Omental fat pad (tissue), 4 donors: ENCODE results near the gene IL17RD. TPM values are rescaled to one million over a fixed set of nuclear protein-coding genes. Genes with fewer than 3 reads are reported as not detected.

Experiments used
- ATAC-seq: fragments of 150-250 bp; one replicate; pipeline ENCODE4 v1.9.1; 2016; ENCODE audit warnings: mild to moderate bottlenecking, moderate library complexity; ENCODE audit not compliant: low FRiP score
- DNase-seq: peaks from one replicate; pipeline ENCODE4 v3.0.0-alpha.2; 2019; ENCODE audit warnings: low spot score
- total RNA-seq, 4 donors: library from RNA; depleted of rRNA; stranded (reverse); fragments of >200 nt; gene quantifications; one replicate each; pipeline ENCODE4 v1.1.0, GENCODE V29; 2016
- TF ChIP-seq, protein P1 (sequence below), 3 donors: fragments of 450-650 bp; IDR thresholded peaks; one replicate each; pipeline ENCODE4 v1.5.1; 2016 to 2017; ENCODE audit warnings: antibody characterized with exemption in 3 of 3, mild to moderate bottlenecking in 3 of 3, moderate library complexity in 2 of 3

IL17RD gene
- 10 to 100 TPM in 1 of 4 donors, 1 to 10 TPM in 3; 4.9 to 13.2 (median 6.6) TPM for total RNA-seq

DNA sequence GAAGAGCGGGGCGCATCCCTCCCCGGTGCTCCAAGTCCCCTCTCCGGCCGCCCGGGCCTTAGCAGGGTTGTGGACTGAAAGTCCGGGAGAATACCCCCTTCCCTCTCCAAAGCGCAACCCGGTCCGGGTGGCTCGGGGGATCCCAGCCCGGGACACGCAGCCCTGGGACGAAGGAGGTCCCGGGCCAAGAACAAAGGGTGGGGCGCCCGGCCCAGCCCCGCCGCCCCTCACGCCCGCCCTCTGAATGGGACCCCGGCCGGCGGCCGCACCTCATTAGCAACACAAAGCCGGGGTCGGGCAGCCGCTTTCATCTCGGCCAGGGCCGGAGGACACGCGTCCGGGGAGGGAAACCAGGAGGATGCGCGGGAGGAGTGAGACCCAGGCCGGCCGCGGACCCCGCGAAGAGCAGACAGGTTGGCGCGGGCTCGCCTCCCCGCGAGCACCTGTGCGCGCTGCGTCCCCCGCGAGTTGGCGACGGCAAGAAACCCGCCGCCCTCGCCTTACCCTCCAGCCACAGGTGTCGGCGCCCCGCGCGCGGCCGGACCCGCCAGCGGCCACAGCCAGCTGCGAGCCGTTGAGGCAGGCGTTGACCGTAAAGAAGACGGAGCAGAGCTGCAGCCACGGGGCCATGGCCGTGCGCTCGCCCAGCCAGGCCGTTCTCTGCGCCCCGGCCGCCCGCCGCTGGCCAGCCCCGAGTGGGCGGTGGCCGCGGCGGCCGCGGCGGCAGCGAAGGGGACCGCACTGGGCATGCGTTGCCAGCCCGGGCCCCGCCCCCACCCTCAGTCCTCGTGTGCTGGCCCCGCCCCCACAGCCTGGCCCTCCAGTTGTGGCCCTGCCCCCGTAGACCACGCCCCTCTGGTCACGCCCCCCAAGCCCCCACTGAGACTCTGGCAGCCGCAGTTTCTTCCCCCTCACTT, at the start of gene IL17RD:
TSS of gene IL17RD (minus strand) at position 697 of the 917 bp plus-strand sequence. CDS start at position 630, 67 bp downstream.
- DNase-seq (peak; percentile 58), ATAC-seq (peak; percentile 83)
- TF ChIP-seq, protein P1, sequence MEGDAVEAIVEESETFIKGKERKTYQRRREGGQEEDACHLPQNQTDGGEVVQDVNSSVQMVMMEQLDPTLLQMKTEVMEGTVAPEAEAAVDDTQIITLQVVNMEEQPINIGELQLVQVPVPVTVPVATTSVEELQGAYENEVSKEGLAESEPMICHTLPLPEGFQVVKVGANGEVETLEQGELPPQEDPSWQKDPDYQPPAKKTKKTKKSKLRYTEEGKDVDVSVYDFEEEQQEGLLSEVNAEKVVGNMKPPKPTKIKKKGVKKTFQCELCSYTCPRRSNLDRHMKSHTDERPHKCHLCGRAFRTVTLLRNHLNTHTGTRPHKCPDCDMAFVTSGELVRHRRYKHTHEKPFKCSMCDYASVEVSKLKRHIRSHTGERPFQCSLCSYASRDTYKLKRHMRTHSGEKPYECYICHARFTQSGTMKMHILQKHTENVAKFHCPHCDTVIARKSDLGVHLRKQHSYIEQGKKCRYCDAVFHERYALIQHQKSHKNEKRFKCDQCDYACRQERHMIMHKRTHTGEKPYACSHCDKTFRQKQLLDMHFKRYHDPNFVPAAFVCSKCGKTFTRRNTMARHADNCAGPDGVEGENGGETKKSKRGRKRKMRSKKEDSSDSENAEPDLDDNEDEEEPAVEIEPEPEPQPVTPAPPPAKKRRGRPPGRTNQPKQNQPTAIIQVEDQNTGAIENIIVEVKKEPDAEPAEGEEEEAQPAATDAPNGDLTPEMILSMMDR (IDR thresholded peaks at IDR 0.05): no peak

DNA sequence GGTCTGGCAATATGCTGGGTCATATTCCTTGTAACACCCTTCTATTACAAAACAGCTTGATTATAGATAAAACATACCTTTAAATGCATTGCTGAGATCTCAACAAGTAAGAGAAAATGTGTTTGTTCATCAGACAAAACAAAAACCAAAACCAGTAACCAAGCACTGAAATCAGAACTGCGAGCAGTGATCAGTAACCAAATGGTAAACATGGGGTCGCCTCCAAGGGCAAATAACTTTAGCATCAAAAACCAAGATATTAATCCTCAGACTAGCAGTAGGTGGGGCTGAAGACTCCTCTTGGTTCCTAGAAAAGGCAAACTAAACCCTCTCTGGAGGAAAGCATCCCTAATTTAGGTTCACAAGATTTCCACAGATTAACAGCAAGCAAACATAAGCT, 41.3 kb upstream of the IL17RD start:
- DNase-seq: no peak
- no peak for ATAC-seq
- TF ChIP-seq, protein P1 (IDR thresholded peaks at IDR 0.05): no peak

DNA sequence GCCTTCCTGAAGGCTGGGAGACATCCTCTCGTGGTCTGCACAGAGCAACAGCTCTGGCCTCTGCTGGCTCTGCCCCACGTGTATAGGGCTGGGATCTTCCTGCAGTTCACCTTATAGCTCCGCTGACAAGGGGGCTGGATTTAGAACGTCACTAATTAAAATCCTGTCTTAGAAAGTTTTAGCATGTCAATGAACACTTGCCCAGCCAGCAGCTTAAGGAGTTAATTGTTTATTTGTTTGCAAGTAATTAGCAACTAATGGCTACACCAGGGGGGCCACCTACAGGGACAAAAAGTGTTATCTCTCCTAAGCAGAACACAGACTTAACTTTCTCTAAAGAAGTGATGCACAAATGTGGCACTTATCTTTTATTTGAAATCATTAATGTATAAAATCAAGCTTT, 34.7 kb upstream of the IL17RD start, which contains the start of gene HESX1:
TSS of gene HESX1 (minus strand) at position 84 of the 403 bp plus-strand sequence. CDS start at position 24, 60 bp downstream.
- ATAC-seq (no peak), DNase-seq (no peak)
- TF ChIP-seq, protein P1 (IDR thresholded peaks at IDR 0.05): no peak

DNA sequence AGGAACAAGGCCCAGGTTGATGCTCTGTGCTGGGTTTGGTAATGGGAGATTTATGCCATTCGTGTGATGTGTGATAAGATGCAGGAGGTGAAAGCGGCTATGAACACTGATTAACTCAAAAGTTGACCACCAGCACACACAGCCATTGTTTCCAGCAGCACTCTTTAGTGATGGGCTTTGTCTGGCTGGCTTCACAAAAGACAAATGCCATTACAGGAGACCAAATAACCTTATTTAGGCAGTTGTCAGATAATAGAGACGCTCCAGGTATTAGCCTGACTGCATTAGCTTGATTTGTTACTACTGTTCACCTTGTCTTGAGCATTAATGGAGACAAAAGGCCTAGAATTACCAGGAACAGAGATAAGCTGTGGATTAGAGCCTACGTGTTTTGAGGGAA, 29.5 kb upstream of the IL17RD start:
- TF ChIP-seq, protein P1 (IDR thresholded peaks at IDR 0.05): no peak
- DNase-seq: no peak
- ATAC-seq: no peak

DNA sequence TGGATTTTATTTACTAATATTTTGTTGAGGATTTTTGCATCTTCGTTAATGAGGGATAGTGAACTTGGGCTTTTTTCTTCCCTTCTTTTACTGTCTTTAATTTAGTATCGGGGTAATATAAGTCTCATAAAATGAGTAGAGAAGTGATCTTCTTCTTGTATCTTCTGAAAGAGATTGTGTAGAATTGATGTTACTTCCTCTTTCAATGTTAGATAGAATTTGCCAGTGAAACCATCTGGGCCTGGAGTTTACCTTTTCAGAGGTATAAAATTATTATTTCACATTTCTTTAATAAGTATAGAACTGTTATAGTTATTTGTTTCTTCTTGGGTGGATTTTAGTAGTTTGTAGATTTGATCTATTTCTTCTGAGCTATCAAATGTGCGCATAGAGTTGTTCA, 26.9 kb upstream of the IL17RD start:
- DNase-seq (no peak), ATAC-seq (no peak)
- TF ChIP-seq, protein P1 (IDR thresholded peaks at IDR 0.05): no peak

DNA sequence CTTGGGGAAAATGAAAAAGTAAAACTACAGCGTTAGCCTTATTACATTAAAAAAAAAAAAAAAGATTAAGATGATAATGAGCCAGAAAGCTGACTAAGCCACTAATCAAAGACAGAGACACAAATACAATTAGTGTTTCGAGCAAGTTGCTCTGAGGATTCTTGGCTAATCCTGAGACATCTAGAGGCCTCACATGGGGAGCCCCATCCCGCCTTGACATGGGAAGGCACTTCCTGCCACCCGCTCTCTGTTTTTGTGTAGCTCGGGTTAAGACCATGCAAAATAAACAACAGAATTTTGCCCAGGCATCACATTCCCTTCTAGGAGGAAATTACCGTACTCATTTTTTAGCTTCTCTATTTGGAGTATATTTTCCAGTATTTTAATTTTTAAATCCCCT, 19.4 kb upstream of the IL17RD start:
- DNase-seq (no peak), ATAC-seq (no peak)
- TF ChIP-seq, protein P1 (IDR thresholded peaks at IDR 0.05): no peak
